Subcutaneous adipose tissue (tissue), 4 donors: ENCODE results near the gene DCXR. TPM values are rescaled to one million over a fixed set of nuclear protein-coding genes. Genes with fewer than 3 reads are reported as not detected.

Experiments used
- total RNA-seq, 4 donors: library from RNA; depleted of rRNA; stranded (reverse); fragments of >200 nt; gene quantifications; one replicate each; pipeline ENCODE4 v1.1.0, GENCODE V29; 2016
- TF ChIP-seq, protein P1 (sequence below): fragments of 450-650 bp; IDR thresholded peaks from one replicate; pipeline ENCODE4 v1.5.1; 2016; ENCODE audit warnings: low read depth, mild to moderate bottlenecking, control low read depth, antibody characterized with exemption, moderate library complexity

Gene DCXR
- total RNA-seq, 4 donors from 2014 or later, result 157 to 383 (median 255) TPM

- TF ChIP-seq, protein P1, sequence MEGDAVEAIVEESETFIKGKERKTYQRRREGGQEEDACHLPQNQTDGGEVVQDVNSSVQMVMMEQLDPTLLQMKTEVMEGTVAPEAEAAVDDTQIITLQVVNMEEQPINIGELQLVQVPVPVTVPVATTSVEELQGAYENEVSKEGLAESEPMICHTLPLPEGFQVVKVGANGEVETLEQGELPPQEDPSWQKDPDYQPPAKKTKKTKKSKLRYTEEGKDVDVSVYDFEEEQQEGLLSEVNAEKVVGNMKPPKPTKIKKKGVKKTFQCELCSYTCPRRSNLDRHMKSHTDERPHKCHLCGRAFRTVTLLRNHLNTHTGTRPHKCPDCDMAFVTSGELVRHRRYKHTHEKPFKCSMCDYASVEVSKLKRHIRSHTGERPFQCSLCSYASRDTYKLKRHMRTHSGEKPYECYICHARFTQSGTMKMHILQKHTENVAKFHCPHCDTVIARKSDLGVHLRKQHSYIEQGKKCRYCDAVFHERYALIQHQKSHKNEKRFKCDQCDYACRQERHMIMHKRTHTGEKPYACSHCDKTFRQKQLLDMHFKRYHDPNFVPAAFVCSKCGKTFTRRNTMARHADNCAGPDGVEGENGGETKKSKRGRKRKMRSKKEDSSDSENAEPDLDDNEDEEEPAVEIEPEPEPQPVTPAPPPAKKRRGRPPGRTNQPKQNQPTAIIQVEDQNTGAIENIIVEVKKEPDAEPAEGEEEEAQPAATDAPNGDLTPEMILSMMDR, result no peak
These were observed 5.4 kb downstream of the DCXR start for GRCh38 chr17:82031885-82032627.

GRCh38 chr17:82031303-82031884 lies 6.1 kb downstream of the DCXR start, which contains the start of gene RAC3:
Gene RAC3, plus strand, starts transcription at chr17:82031678. Its CDS starts 84 bp downstream, at chr17:82031762.
- TF ChIP-seq, protein P1, result no peak

- TF ChIP-seq, protein P1, result no peak
These were observed 6.8 kb downstream of the DCXR start for GRCh38 chr17:82030470-82031302.

- TF ChIP-seq, protein P1, result no peak
These were observed 7.5 kb downstream of the DCXR start for GRCh38 chr17:82029990-82030469.

DNA sequence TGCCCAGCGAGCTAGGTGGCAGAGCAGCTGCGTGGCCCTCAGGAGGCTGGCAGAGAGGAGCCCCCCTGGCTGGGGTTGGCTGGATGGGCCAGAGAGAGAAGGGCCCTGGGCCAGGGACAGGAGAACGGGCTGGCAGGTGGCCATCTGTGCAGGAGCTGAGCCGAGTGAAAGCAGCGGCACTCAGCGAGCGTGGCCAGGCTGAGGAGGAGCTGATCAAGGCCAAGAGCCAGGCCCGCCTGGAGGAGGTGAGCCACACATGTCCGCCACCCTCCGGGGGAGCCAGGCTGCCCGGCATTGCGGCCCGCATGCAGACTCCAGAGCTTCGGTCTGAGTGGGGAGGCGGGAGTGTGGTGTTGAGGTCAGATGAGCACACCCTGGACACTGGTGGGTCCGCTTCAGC lies 8.1 kb downstream of the DCXR start:
- TF ChIP-seq, protein P1, result no peak

DNA sequence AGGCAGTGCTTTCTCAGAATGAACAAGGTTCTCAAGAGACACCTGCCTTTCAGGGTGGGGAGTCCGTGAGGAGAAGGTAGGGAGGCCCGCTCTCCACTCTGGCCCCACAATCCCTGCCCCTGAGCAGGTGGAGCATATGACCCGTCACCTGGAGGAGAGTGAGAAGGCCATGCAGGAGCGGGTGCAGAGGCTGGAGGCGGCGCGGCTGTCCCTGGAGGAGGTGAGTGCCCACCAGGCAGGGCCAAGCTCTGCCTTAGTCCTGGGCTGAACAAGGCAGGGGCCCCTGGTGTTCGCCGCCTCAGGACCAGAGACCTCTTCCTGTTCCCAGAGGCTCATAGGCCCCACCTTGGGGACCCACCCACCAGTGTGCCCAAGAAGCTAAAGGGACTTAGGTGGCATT lies 8.5 kb downstream of the DCXR start:
- TF ChIP-seq, protein P1, result no peak

GRCh38 chr17:82028246-82028645 lies 9.3 kb downstream of the DCXR start:
- TF ChIP-seq, protein P1, result no peak
